ENCODE measurements around the gene PACSIN1.

PACSIN1 gene

DNA sequence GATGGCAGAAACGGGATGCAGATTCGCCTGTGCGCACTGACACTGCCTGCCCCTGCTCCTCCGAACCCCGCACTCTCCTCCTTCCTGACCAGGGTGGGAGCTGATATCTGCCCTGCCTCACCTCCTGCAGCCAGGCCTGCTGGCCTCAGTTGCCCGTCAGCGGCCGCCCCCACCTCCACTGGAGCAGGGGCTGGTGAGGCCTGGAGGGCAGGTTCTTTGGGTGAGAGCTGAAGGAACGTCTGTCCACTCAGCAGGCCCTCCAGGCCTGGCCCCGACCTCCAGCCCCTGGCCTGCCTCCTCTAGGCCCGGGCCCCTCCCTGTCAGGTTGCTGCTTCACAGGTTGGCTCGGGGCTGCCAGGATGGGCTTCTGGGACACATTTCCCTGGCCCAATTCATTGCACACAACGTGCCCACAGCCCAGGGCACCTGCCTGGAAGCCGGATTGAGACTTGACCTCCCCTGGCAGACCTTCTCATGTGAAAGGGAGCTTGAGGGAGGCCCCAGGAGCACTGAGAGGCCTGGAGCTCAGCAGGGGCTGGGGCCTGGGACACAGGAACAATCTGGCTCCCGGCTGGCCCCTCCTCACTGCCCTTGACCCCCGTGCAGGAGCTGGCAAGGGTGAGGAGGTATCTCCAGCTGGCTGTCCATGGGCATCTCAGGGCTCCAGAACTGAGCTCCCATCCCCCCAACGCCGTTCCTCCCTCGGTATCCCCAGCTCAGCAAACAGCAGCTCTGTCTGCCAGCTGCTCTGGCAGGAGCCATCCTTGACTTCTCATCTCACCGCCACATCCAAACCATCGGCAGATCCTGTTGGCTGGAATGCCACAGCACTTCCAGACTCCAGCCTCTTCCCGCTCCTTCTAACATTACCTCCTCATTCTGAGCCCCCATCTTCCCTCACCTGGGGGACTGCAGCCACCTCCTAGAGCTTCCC, 50.8 kb downstream of the PACSIN1 start:
- Histone ChIP-seq H3K4me3 (ENCODE audit: low read depth, low read length) (no peak overlapping the region), H3K9ac (ENCODE audit: low read length) (no peak overlapping the region), H3K27ac (ENCODE audit: low read depth, low read length) (no peak overlapping the region), H3K27me3 (ENCODE audit: control insufficient read depth, insufficient read depth, low read length) (peaks cover 10% of the 10 kb centered on the region), H3K36me3 (ENCODE audit: control insufficient read depth, insufficient read depth, low read length) (no peaks in the 10 kb centered on the region), H3K4me1 (ENCODE audit: control insufficient read depth, insufficient read depth, low read length) (peaks cover 18% of the 10 kb centered on the region; the same call in 1 of the 2 replicates), H3K9me3 (ENCODE audit: control insufficient read depth, insufficient read depth, low read depth, low read length) (no peaks in the 10 kb centered on the region)

GRCh38 chr6:34517461-34517881, 51.6 kb downstream of the PACSIN1 start:
- H3K4me3 ChIP-seq (ENCODE audit: low read depth, low read length): no peak overlapping the region
- no peak overlapping the region for H3K9ac ChIP-seq (ENCODE audit: low read length)
- H3K4me1 ChIP-seq (ENCODE audit: control insufficient read depth, insufficient read depth, low read length): peaks cover 18% of the 10 kb centered on the region; the same call in 1 of the 2 replicates
- no peak overlapping the region for H3K27ac ChIP-seq (ENCODE audit: low read depth, low read length)
- no peaks in the 10 kb centered on the region for H3K36me3 ChIP-seq (ENCODE audit: control insufficient read depth, insufficient read depth, low read length)
- peaks cover 10% of the 10 kb centered on the region for H3K27me3 ChIP-seq (ENCODE audit: control insufficient read depth, insufficient read depth, low read length)
- H3K9me3 ChIP-seq (ENCODE audit: control insufficient read depth, insufficient read depth, low read depth, low read length): no peaks in the 10 kb centered on the region

GRCh38 chr6:34517966-34518365, 52.1 kb downstream of the PACSIN1 start:
- Histone ChIP-seq H3K4me1 (ENCODE audit: control insufficient read depth, insufficient read depth, low read length) (peaks cover 18% of the 10 kb centered on the region; the same call in 1 of the 2 replicates), H3K9ac (ENCODE audit: low read length) (no peak overlapping the region), H3K27me3 (ENCODE audit: control insufficient read depth, insufficient read depth, low read length) (peaks cover 10% of the 10 kb centered on the region)

DNA sequence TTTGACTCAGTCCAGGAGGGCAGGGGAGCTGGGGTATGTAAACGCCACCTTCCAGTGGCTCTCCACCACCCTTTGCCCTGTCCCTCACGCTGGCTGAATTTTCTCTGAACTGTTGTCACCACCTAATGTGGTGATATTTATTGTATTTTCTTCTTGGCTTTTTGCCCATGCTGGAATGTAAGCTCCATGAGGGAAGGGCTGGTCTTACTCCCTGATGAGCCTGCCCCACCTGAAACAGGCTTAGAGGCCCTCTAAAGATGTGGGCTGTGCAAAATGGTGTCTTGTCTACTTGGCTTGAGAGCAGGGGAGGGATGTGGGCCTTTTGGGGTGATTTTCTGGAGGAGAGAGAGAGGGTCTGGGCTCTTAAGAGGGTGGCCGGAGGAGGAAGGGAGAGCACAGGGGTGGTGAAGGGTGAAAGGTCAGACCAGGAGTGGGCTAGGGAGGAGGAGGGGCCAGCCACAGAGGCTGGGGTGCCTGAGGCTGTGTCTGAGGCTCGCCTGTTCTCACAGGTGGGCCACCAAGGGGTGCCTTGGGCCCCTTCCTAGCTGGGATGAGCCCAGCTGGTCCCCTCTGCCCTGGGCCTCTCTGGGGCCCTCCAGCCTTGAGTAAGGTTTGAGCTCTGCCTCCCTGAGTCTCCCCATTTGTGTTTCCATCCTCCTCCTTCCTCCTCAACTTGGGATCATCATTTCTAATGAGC, 52.9 kb downstream of the PACSIN1 start:
- Histone ChIP-seq H3K36me3 (ENCODE audit: control insufficient read depth, insufficient read depth, low read length) (no peaks in the 10 kb centered on the region), H3K27me3 (ENCODE audit: control insufficient read depth, insufficient read depth, low read length) (peaks cover 10% of the 10 kb centered on the region), H3K4me3 (ENCODE audit: low read depth, low read length) (no peak overlapping the region), H3K27ac (ENCODE audit: low read depth, low read length) (no peak overlapping the region), H3K9ac (ENCODE audit: low read length) (no peak overlapping the region), H3K9me3 (ENCODE audit: control insufficient read depth, insufficient read depth, low read depth, low read length) (no peaks in the 10 kb centered on the region), H3K4me1 (ENCODE audit: control insufficient read depth, insufficient read depth, low read length) (peaks cover 10% of the 10 kb centered on the region; the same call in 1 of the 2 replicates)

More at GRCh38 chr6:34517966-34518365, 52.1 kb downstream of the PACSIN1 start:
- Histone ChIP-seq H3K9me3 (ENCODE audit: control insufficient read depth, insufficient read depth, low read depth, low read length) (no peaks in the 10 kb centered on the region), H3K36me3 (ENCODE audit: control insufficient read depth, insufficient read depth, low read length) (no peaks in the 10 kb centered on the region), H3K4me3 (ENCODE audit: low read depth, low read length) (no peak overlapping the region), H3K27ac (ENCODE audit: low read depth, low read length) (no peak overlapping the region)

DNA sequence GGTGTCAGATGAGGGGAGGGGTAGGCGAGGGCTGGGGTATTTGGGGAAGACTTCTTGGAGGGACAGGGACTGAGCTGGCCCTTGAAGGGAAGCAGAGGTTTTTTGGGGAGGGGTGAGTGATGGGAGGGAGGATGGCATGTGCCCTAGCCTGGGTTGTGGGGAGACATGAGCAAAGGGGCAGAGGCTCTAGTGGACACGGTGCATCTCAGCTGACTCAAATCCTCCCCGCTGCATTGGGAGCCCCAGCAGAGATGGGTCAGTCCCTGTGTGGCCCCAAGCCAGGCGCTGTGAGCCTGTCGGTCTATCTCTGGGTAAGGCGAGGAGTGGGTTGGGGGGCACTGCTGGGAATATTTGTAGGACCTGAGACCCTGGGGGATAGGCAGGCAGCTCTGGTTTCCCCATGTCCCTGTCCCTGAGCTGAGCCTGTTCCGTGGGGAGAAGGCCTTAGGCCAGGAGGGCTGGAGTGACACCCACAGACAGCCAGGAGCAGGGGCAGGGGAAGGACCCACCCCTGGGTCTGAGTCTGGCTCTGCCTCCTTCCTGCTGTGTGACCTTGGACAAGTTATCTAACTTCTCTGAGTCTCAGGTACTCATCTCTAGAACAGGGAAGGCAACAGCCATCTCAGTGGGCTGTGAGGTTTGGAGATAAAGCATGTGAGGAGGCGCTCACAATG, 54.2 kb downstream of the PACSIN1 start:
- no peak overlapping the region for H3K9ac ChIP-seq (ENCODE audit: low read length)
- H3K9me3 ChIP-seq (ENCODE audit: control insufficient read depth, insufficient read depth, low read depth, low read length): no peaks in the 10 kb centered on the region
- peaks cover 5% of the 10 kb centered on the region; the same call in 1 of the 2 replicates for H3K4me1 ChIP-seq (ENCODE audit: control insufficient read depth, insufficient read depth, low read length)
- peaks cover 5% of the 10 kb centered on the region for H3K27me3 ChIP-seq (ENCODE audit: control insufficient read depth, insufficient read depth, low read length)
- no peak overlapping the region for H3K27ac ChIP-seq (ENCODE audit: low read depth, low read length)
- H3K4me3 ChIP-seq (ENCODE audit: low read depth, low read length): no peak overlapping the region
- no peaks in the 10 kb centered on the region for H3K36me3 ChIP-seq (ENCODE audit: control insufficient read depth, insufficient read depth, low read length)

GRCh38 chr6:34520645-34521462, 55.0 kb downstream of the PACSIN1 start:
- Histone ChIP-seq H3K9me3 (ENCODE audit: control insufficient read depth, insufficient read depth, low read depth, low read length) (no peaks in the 10 kb centered on the region), H3K27me3 (ENCODE audit: control insufficient read depth, insufficient read depth, low read length) (no peaks in the 10 kb centered on the region; the same call in 1 of the 2 replicates), H3K4me3 (ENCODE audit: low read depth, low read length) (no peak overlapping the region), H3K27ac (ENCODE audit: low read depth, low read length) (no peak overlapping the region), H3K4me1 (ENCODE audit: control insufficient read depth, insufficient read depth, low read length) (no peaks in the 10 kb centered on the region; the same call in 1 of the 2 replicates), H3K36me3 (ENCODE audit: control insufficient read depth, insufficient read depth, low read length) (no peaks in the 10 kb centered on the region), H3K9ac (ENCODE audit: low read length) (no peak overlapping the region)

DNA sequence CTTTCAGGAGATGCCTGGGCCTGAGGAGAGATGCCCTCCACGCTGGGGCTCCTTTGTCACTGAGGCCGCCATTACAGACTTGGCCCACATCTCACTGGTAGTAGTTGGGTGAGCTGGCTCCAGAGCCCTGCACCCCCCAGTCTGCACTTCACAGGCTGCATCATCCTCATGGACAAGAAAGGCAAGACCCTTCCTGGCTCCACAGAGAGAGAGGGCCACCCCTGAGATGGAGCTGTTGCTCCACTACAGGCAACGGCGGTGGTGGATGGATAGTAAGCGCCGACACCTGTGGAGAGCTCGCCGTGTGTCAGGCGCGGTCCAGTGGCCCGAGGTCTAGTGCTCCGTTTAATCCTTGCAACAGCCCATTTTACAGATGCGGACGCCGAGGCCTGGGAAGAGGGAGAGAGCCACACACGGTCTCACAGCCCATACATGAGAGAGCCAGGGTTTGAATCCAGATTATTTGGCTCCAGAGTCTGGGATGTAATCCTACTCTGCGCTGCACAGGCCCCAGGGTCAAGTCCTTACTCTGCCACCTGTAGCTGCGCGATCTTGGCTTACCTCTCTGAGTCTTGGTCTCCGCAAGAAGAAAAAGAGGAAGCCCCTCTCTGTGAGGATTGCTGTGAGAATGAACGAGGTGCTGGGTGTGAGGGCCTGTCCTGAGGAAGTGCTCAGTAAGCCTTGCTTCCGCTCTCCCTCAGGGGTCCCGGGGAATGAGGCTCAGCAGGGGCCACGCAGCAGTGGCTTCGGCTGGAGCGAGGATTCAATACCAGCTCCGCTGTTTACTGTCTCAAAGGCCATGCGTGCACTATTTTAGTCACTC, 55.8 kb downstream of the PACSIN1 start:
- Histone ChIP-seq H3K27me3 (ENCODE audit: control insufficient read depth, insufficient read depth, low read length) (no peaks in the 10 kb centered on the region), H3K4me1 (ENCODE audit: control insufficient read depth, insufficient read depth, low read length) (peaks cover 6% of the 10 kb centered on the region; the same call in 1 of the 2 replicates), H3K9ac (ENCODE audit: low read length) (no peak overlapping the region), H3K27ac (ENCODE audit: low read depth, low read length) (no peak overlapping the region), H3K4me3 (ENCODE audit: low read depth, low read length) (no peak overlapping the region), H3K9me3 (ENCODE audit: control insufficient read depth, insufficient read depth, low read depth, low read length) (no peaks in the 10 kb centered on the region), H3K36me3 (ENCODE audit: control insufficient read depth, insufficient read depth, low read length) (no peaks in the 10 kb centered on the region)

GRCh38 chr6:34522761-34523160, 56.9 kb downstream of the PACSIN1 start:
- H3K9ac ChIP-seq (ENCODE audit: low read length): no peak overlapping the region
- no peaks in the 10 kb centered on the region for H3K27me3 ChIP-seq (ENCODE audit: control insufficient read depth, insufficient read depth, low read length)
- no peaks in the 10 kb centered on the region for H3K9me3 ChIP-seq (ENCODE audit: control insufficient read depth, insufficient read depth, low read depth, low read length)
- H3K36me3 ChIP-seq (ENCODE audit: control insufficient read depth, insufficient read depth, low read length): no peaks in the 10 kb centered on the region
- no peak overlapping the region for H3K27ac ChIP-seq (ENCODE audit: low read depth, low read length)
- peaks cover 13% of the 10 kb centered on the region for H3K4me1 ChIP-seq (ENCODE audit: control insufficient read depth, insufficient read depth, low read length)
- H3K4me3 ChIP-seq (ENCODE audit: low read depth, low read length): no peak overlapping the region

DNA sequence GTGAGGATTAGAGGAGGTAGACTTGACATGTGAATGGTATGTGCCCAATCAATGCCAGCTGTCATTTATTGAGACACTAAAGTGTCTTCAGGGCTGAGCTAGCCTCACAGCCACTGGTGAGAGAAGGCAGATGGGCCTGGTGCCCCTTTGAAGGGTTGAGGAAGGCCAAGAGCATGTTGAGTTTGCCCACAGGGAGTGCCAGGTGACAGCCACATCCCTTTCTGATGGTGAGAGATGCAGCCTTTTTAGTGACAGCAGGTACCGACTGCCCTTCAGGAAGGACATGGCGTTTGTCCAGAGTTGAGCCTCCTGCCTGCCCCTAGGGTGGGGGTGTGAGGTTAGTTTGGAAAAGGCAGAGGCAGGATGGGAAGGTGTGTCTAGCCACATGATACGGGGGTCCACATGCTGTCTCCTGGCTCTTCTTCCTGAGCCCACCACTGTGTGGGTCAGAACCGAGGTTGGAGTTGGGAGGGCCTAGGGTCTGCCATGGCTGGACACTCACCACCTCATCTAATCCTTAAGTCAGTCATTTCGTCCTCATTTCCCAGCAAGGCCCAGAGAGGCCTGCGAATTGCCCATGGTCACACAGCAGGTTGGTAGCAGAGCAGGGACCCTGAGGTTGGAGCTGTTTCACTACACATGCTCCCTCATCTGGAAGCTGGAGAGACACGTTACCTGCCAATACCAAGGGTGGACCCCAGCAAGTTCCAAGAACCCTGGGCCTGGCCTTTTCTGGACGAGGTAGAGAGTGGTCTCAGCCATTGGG, 57.7 kb downstream of the PACSIN1 start:
- Histone ChIP-seq H3K4me1 (ENCODE audit: control insufficient read depth, insufficient read depth, low read length) (peaks cover 20% of the 10 kb centered on the region), H3K36me3 (ENCODE audit: control insufficient read depth, insufficient read depth, low read length) (no peaks in the 10 kb centered on the region), H3K27ac (ENCODE audit: low read depth, low read length) (no peak overlapping the region), H3K9me3 (ENCODE audit: control insufficient read depth, insufficient read depth, low read depth, low read length) (no peaks in the 10 kb centered on the region), H3K4me3 (ENCODE audit: low read depth, low read length) (no peak overlapping the region), H3K9ac (ENCODE audit: low read length) (no peak overlapping the region), H3K27me3 (ENCODE audit: control insufficient read depth, insufficient read depth, low read length) (no peaks in the 10 kb centered on the region)
